SK-N-MC (cell line): ENCODE data around the gene CST8.

ENCODE experiments used
- DNase-seq: peaks from one replicate; pipeline ENCODE4 v3.0.0-alpha.2; 2011; ENCODE audit warnings: low read depth, low spot score
- H3K27ac ChIP-seq: fragments of 200-600 bp; sonication (generic); 2 replicates; pipeline ENCODE4 v1.5.1; 2016; ENCODE audit warnings: mixed run types
- H3K36me3 ChIP-seq: fragments of 200-600 bp; sonication (generic); 2 replicates; pipeline ENCODE4 v1.6.1; 2017; ENCODE audit warnings: antibody characterized with exemption, low read length, mixed read lengths; ENCODE audit not compliant: insufficient read depth
- H3K4me3 ChIP-seq: fragments of 200-600 bp; sonication (generic); 2 replicates; pipeline ENCODE4 v1.5.1; 2016
- H3K9ac ChIP-seq: fragments of 200-600 bp; sonication (generic); 2 replicates; pipeline ENCODE4 v1.8.0; 2017; ENCODE audit warnings: mixed run types, mixed read lengths; ENCODE audit not compliant: insufficient read length
- H3K9me3 ChIP-seq: fragments of 200-600 bp; sonication (generic); 2 replicates; pipeline ENCODE4 v1.6.1; 2017; ENCODE audit warnings: low read depth, mild to moderate bottlenecking, antibody characterized with exemption, low read length, moderate library complexity, mixed read lengths
- EZH2 ChIP-seq: fragments of 200-600 bp; sonication (generic); IDR thresholded peaks from one replicate; pipeline ENCODE4 v1.6.1; 2017; ENCODE audit warnings: antibody characterized with exemption
- FOXP2 ChIP-seq: optimal IDR thresholded peaks from 2 replicates; pipeline ENCODE3; 2011; ENCODE audit warnings: mild to moderate bottlenecking, moderate library complexity; ENCODE audit not compliant: insufficient read depth; ENCODE audit errors: extremely low read length, control extremely low read depth
- POLR2AphosphoS5 ChIP-seq: IDR thresholded peaks from 2 replicates; pipeline ENCODE4 v1.6.1; 2012; ENCODE audit warnings: mild to moderate bottlenecking, low read depth, low read length, borderline replicate concordance

The CST8 gene

GRCh38 chr20:23530937-23531567 is 40.1 kb downstream of the CST8 start:
- no peaks in the 10 kb centered on the region for H3K9me3 ChIP-seq
- TF ChIP-seq FOXP2 (no peak), POLR2AphosphoS5 (no peak), EZH2 (no peak)
- DNase-seq, result no peak
- no peak overlapping the region for H3K9ac ChIP-seq
- H3K36me3 ChIP-seq, result no peaks in the 10 kb centered on the region
- H3K27ac ChIP-seq, result no peak overlapping the region
- no peak overlapping the region for H3K4me3 ChIP-seq

GRCh38 chr20:23532533-23532932 is 41.6 kb downstream of the CST8 start:
- no peak for DNase-seq
- Histone ChIP-seq H3K9ac (no peak overlapping the region), H3K27ac (no peak overlapping the region), H3K9me3 (no peaks in the 10 kb centered on the region), H3K4me3 (no peak overlapping the region), H3K36me3 (no peaks in the 10 kb centered on the region)
- TF ChIP-seq FOXP2 (no peak), POLR2AphosphoS5 (no peak), EZH2 (no peak)

- Histone ChIP-seq H3K4me3 (no peak overlapping the region), H3K27ac (no peak overlapping the region), H3K36me3 (no peaks in the 10 kb centered on the region), H3K9me3 (no peaks in the 10 kb centered on the region), H3K9ac (no peak overlapping the region)
- TF ChIP-seq FOXP2 (no peak), EZH2 (no peak), POLR2AphosphoS5 (no peak)
- DNase-seq, result no peak
Observed at GRCh38 chr20:23533161-23533560, 42.2 kb downstream of the CST8 start.

DNA sequence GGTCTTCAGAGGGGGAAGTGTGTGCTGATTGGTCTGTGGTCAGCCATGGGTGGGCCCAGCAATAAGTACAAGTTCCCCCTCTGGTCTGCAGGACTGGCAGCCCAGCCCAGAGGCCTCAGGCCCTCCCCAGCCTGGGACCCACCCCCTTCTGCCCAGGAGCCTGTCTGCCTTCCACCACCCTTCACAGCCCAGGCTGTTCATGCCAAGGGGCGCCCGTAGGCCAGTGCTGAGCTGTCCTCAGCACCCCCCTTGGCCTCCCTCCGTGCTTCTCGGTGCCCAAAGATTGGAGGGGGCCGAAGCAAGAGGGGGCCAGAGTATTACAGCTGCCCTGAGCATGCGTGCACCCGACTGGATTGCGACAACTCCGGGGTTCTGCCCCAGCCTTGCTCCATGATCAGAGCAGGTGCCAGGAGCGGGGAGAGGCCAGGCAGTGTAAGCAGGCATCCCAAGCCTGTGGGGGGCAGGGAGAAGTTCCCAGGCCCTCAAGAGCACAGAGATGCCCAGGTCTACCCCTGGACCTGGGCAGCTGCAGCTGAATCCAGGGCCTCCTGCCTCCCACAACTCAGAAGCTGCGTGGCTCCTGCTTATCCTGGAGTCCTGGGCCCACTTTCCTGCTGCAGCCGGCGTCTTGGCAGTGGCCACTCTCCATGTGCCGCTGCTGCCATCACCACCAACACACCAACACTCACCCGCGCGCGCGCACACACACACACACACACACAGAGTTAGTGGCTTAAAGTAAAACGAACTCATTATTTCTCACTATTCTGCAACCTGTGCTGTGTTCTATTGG is 44.1 kb downstream of the CST8 start:
- Histone ChIP-seq H3K4me3 (no peak overlapping the region), H3K9ac (no peak overlapping the region), H3K36me3 (no peaks in the 10 kb centered on the region), H3K27ac (no peak overlapping the region), H3K9me3 (no peaks in the 10 kb centered on the region)
- no peak for DNase-seq
- no peak for TF ChIP-seq EZH2
- no peak for TF ChIP-seq POLR2AphosphoS5
- no peak for TF ChIP-seq FOXP2

DNA sequence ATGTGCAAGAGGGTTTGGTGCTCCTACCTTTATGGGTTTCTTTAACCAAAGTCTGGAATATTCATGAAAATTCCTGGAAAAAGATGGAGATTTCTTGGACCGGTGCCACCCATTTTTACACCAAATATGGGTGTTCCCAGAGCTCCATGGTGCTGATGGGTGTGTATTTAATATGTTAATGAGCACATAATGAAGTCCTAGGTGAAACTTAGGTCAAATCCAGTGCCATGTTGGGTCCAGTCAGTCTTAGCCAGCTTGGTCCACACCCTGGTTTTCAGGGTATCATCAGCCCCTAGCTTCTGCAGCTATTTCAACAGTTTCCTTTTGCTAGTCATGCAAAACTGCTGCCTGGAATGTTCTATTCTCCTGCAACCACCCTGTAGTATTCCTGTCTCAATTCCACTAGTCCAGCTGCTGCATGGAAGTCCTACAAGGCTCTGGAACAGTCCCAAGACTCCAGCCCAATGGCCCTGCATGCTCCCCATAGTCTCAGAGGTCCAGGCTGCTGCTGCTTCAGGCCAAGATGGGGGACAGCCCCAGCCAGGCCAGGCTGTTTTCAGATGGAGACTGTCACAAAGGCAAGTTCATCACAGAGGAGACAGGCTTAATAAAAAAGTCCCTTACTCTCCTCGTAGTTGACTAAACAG is 45.5 kb downstream of the CST8 start:
- DNase-seq, result no peak
- H3K27ac ChIP-seq, result no peak overlapping the region
- TF ChIP-seq FOXP2 (no peak), POLR2AphosphoS5 (no peak), EZH2 (no peak)

GRCh38 chr20:23537030-23537429 is 46.1 kb downstream of the CST8 start:
- no peaks in the 10 kb centered on the region for H3K9me3 ChIP-seq
- no peak for TF ChIP-seq EZH2
- TF ChIP-seq FOXP2, result no peak
- TF ChIP-seq POLR2AphosphoS5, result no peak

More for the DNA sequence above, 45.5 kb downstream of the CST8 start:
- H3K9me3 ChIP-seq, result no peaks in the 10 kb centered on the region
- H3K36me3 ChIP-seq, result no peaks in the 10 kb centered on the region
- H3K9ac ChIP-seq, result no peak overlapping the region
- no peak overlapping the region for H3K4me3 ChIP-seq

GRCh38 chr20:23540624-23541023 is 49.7 kb downstream of the CST8 start:
- Histone ChIP-seq H3K27ac (no peak overlapping the region), H3K9me3 (no peaks in the 10 kb centered on the region), H3K9ac (no peak overlapping the region), H3K4me3 (no peak overlapping the region), H3K36me3 (no peaks in the 10 kb centered on the region)
- no peak for DNase-seq
- TF ChIP-seq POLR2AphosphoS5, result no peak
- no peak for TF ChIP-seq FOXP2
- TF ChIP-seq EZH2, result no peak

More at GRCh38 chr20:23537030-23537429, 46.1 kb downstream of the CST8 start:
- DNase-seq, result no peak
- Histone ChIP-seq H3K27ac (no peak overlapping the region), H3K36me3 (no peaks in the 10 kb centered on the region), H3K4me3 (no peak overlapping the region), H3K9ac (no peak overlapping the region)

DNA sequence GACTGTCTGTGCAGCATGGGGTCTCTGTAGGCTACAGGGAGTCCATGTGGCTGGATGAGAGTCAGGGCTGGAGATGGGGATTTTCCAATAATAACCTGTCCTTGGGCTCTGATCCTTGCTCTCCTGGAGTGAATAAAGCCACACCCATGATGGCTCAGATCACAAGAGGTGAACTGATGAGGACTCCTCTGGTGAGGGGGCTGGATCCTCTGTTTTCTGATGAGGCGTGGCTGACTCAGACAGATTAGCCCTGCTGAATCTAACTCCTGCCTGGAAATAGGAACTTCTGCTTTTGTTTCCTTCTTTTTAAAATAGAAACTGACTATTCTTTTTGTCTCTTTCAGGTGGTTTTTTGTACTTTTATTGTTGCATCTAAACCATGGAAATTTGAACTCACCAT is 50.4 kb downstream of the CST8 start:
- no peak for DNase-seq

More for the DNA sequence above, 50.4 kb downstream of the CST8 start:
- Histone ChIP-seq H3K4me3 (no peak overlapping the region), H3K36me3 (no peaks in the 10 kb centered on the region), H3K9me3 (no peaks in the 10 kb centered on the region), H3K27ac (no peak overlapping the region), H3K9ac (no peak overlapping the region)
- TF ChIP-seq FOXP2, result no peak
- TF ChIP-seq POLR2AphosphoS5, result no peak
- TF ChIP-seq EZH2, result no peak
